Spleen (tissue), 7 donors: Measurements from ENCODE around the gene TXNRD2.

Experiments
- CTCF ChIP-seq, 11 experiments: fragments of 200-600 bp in 7 of 11; fragments of 450-650 bp in 4 of 11; sonication (generic) in 4 of 11; IDR thresholded peaks in 8 of 11; conservative IDR thresholded peaks in 3 of 11; 1 replicate in 7 of 11; 2 replicates in 4 of 11; pipeline versions ENCODE4 v1.4.0 to v1.8.0; 2016 to 2021; ENCODE audit warnings: antibody characterized with exemption in 11 of 11, inconsistent platforms in 4 of 11, mild to moderate bottlenecking in 1 of 11
- POLR2A ChIP-seq, 3 donors: fragments of 450-650 bp; IDR thresholded peaks; one replicate each; pipeline ENCODE4 v1.5.1; 2017; ENCODE audit warnings: antibody characterized with exemption in 3 of 3, mild to moderate bottlenecking in 1 of 3
- donor health status: DM: no; HTN: no; CAD: no; lungs with moderate emphysema.
- donor health status: DM: no; HTN: no; CAD: no.
- donor health status: DM: no; HTN: no; CAD: no.

- no peak for TF ChIP-seq CTCF (IDR thresholded peaks at IDR 0.05 in 8 of 11, conservative IDR thresholded peaks at IDR 0.05 in 3 of 11)
- TF ChIP-seq POLR2A (IDR thresholded peaks at IDR 0.05) = no peak
Observed at GRCh38 chr22:19885841-19886592, 55.6 kb downstream of the TXNRD2 start.
